NCI-H2171 (cell line): Measurements from ENCODE around the gene LENG9.
A peak's percentile ranks its signal among the peaks of the same experiment; 100 is the strongest.
"Not testable (repeated sequence)": the region's sequence is repeated elsewhere in the genome, so short reads cannot be mapped to it uniquely, and the experiment has no call there.

Experiments
- DNase-seq: peaks from one replicate; lab custom pipeline; 2025; lab: John Stamatoyannopoulos, UW

LENG9 gene

GRCh38 chr19:54463531-54464043, at the start of gene LENG9:
LENG9 (minus strand) TSS chr19:54463778; CDS start chr19:54463526, 252 bp downstream.
- peak; percentile 94 for DNase-seq

- not testable (repeated sequence) for DNase-seq
Observed at GRCh38 chr19:54509200-54509940, 45.8 kb upstream of the LENG9 start.

- not testable (repeated sequence) for DNase-seq
Observed at GRCh38 chr19:54508487-54508886, 44.9 kb upstream of the LENG9 start.

GRCh38 chr19:54507824-54508223, 44.2 kb upstream of the LENG9 start:
- no peak for DNase-seq

GRCh38 chr19:54507038-54507717, 43.6 kb upstream of the LENG9 start:
- not testable (repeated sequence) for DNase-seq

GRCh38 chr19:54506079-54506478, 42.5 kb upstream of the LENG9 start:
- no peak for DNase-seq

GRCh38 chr19:54505542-54505941, 42.0 kb upstream of the LENG9 start:
- not testable (repeated sequence) for DNase-seq

- DNase-seq, result no peak
Observed at GRCh38 chr19:54502518-54503048, 39.0 kb upstream of the LENG9 start, which contains the start of gene LAIR2. LAIR2 (plus strand) TSS chr19:54502831; CDS start chr19:54502919, 88 bp downstream.

GRCh38 chr19:54498451-54498772, 34.8 kb upstream of the LENG9 start:
- not testable (repeated sequence) for DNase-seq

- not testable (repeated sequence) for DNase-seq
Observed at GRCh38 chr19:54497747-54498450, 34.3 kb upstream of the LENG9 start.

- DNase-seq, result not testable (repeated sequence)
Observed at GRCh38 chr19:54495284-54495683, 31.7 kb upstream of the LENG9 start.

GRCh38 chr19:54493967-54494585, 30.5 kb upstream of the LENG9 start:
- DNase-seq, result no peak

- DNase-seq, result not testable (repeated sequence)
Observed at GRCh38 chr19:54493056-54493455, 29.5 kb upstream of the LENG9 start.

- DNase-seq, result no peak
Observed at GRCh38 chr19:54492568-54492967, 29.0 kb upstream of the LENG9 start.

GRCh38 chr19:54489766-54490165, 26.2 kb upstream of the LENG9 start:
- DNase-seq, result no peak

- DNase-seq, result no peak
Observed at GRCh38 chr19:54489341-54489740, 25.8 kb upstream of the LENG9 start.

GRCh38 chr19:54485851-54486250, 22.3 kb upstream of the LENG9 start:
- no peak for DNase-seq

GRCh38 chr19:54484451-54484850, 20.9 kb upstream of the LENG9 start:
- no peak for DNase-seq

GRCh38 chr19:54482889-54483288, 19.3 kb upstream of the LENG9 start:
- no peak for DNase-seq

- peak; percentile 45 for DNase-seq
Observed at GRCh38 chr19:54481326-54481930, 17.9 kb upstream of the LENG9 start.

GRCh38 chr19:54480051-54480450, 16.5 kb upstream of the LENG9 start:
- DNase-seq, result no peak
